HG02678 (cell line): Measurements from ENCODE around the gene ARID1B.

Source experiments
- ATAC-seq: cut with Tn5 transposase; IDR thresholded peaks from one replicate; pipeline ENCODE4 v1.9.1; 2021; ENCODE audit warnings: mild to moderate bottlenecking, moderate library complexity; ENCODE audit not compliant: unreplicated experiment

ARID1B gene

DNA sequence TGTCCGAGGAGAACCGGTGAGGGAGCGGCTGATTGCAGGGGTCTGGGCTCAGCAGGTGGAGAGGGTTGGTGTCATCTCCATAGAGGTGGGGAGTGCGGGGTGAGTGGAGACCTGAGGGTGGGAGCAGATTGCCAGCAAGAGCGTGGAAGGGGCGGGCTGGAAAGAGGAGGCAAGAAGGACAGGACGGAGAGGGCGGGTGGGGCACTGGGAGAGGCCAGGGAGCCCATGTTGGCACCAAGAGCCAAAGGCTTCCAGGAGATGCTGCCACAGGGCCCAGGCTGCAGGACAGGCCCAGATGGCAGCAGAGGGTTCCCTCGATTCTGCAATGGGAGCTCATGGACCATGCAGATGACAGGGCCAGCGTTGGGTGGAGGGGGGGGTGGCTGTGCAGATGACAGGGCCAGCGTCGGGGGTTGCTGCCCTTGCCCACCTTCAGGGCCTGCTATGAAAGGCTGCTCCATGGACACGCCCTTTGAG lies 440.8 kb downstream of the ARID1B start:
- no peak for ATAC-seq

DNA sequence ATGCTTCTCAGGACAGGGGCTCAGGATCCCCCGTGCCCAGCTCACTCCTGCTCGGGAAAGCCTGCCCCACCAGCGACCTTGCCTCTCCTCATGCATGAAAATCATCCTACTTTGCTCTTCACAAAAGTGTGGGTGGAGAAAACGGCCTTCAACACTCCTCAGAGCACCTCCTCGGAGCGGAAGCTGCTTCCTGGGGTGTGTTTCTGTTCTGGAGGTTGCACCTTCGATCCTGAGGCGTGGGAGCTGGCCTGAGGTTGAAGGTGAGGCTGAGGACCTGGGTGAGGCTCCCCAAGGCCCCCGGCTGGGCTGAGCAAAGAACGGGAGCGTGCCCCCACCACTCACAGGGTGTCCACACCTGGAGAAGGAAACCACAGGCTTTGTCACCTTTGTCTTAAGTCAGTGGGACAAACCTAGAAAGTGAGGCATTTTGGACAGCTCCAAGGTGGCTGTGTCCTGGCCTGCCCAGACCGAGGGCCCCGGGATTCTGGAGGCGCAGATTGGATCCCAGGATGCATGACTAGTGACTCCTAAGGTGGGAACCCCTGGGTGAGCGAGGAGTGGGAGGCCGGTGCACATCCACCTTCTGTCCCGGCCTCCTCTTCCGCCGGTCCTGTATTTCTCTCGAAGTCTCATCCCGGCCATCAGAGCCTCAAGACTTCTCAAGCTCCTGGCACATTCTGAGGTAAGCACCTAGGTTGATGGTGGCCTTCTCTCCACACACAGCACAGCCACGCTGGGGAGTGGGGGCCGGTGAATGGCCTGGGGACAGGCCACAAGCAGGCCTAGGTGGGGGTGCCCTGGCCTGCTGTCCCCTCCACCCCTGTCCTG lies 441.4 kb downstream of the ARID1B start:
- ATAC-seq, result no peak

DNA sequence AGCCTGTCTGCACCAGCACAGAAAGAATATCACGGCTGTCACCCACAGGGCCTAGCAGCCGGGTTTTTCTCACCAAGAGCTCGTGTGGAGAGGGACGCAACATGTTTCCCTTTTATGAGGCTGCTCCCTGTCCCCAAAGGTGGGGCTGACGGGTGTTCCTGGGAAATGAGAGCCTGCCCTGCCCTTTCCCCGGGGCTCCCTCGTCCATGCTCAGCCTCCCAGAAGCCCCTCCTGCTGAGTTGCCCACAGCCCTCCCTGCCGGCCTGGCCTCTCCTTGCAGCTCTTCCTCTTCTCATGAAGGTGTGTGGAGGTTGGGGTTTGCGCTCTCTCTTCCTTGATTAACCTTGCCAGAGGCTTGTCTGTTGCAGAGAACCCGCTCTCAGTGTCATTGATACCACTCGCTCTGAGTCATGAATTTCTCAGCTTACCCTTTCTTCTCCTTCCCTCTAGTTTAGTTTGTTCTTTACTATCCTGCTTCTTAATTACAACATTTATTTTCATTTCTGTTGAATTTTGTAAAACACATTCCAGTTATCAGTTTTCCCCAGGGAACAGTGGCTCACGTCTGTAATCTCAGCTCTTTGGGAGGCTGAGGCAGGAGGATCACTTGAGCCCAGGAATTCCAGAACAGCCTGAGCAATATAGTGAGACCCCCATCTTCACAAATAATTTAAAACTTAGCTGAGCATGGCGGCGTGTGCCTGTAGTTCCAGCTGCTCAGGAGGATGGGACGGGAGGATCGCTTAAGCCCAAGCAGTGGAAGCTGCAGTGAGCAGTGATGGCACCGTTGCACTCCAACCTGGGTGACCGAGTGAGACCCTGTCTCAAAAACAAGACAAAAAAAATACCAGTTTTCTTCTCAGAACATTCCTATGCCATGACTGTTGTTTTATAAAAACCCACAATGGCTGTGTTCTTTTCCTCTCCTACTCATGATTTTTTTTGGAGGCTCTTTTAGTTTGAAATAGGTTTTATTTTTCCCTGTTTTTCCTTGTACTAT lies 442.3 kb downstream of the ARID1B start:
- ATAC-seq, result no peak

DNA sequence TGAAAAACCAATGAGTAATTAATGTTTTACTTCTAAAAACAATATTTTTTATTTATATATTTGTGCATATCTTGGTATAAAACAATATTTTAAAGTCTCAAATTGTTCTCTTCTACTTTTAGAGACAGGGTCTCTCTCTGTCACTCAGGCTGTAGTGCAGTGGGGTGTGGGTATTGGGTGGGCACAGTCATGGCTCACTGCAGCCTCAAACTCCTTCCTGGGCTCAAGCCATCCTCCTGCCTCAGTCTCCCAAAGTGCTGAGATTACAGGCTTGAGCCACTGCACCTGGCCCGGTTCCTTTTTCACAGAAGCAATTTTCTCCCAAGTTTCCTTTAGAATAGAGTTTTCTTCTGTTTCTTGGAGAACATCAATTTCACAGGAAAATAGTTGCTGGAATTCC lies 443.3 kb downstream of the ARID1B start:
- ATAC-seq, result no peak

DNA sequence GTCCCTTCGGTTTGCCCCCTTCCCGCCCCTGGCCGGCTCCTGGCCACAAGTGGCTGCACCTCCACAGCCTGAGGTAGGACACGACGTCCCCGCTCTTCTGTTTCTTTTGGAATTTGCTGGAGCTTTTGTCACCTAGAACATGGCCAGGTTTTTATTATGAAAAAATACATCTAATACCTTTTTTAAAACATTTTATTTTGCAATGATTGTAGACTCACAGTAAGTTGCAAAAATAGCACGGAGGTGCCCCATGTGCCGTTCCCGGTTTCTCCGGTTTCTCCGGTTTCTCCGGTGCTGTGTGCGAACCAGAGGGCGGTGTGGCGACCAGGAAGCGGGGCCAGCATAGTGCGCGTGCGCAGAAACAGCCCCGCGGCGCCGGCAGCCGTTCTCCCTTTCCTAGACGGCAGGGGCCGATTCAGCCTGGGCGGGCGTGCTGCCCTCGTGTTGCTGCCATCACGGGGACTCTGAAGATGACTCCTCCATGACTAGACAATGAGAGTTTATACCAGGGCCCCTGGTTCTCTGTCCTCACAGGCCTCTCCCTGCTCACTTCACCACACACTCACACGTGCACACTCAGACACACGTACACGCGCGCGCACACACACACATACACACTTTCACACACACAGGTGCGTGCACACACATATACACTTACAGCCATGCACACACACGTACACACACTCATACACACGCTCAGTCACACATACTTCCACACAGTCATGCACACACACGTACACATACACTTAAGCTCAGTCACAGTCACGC lies 444.1 kb downstream of the ARID1B start:
- ATAC-seq, result peak; percentile 45

DNA sequence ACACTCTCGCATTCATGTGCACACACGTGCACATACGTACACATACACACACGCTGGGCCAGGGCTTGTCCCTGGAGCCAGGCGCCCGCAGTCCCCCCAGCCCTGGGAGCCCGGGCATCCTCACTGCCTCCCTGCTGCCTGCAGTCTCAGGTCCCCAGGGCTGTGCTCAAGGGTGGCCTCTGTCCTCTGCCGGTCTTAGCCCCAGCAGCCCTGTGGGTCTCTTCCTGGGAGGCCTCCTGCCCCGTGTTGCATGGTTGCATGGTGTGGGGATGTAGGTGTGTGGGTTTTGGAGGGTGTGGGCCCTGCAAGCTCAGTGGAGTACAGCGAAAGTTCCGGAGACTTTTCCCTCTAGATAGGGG lies 444.6 kb downstream of the ARID1B start:
- no peak for ATAC-seq

DNA sequence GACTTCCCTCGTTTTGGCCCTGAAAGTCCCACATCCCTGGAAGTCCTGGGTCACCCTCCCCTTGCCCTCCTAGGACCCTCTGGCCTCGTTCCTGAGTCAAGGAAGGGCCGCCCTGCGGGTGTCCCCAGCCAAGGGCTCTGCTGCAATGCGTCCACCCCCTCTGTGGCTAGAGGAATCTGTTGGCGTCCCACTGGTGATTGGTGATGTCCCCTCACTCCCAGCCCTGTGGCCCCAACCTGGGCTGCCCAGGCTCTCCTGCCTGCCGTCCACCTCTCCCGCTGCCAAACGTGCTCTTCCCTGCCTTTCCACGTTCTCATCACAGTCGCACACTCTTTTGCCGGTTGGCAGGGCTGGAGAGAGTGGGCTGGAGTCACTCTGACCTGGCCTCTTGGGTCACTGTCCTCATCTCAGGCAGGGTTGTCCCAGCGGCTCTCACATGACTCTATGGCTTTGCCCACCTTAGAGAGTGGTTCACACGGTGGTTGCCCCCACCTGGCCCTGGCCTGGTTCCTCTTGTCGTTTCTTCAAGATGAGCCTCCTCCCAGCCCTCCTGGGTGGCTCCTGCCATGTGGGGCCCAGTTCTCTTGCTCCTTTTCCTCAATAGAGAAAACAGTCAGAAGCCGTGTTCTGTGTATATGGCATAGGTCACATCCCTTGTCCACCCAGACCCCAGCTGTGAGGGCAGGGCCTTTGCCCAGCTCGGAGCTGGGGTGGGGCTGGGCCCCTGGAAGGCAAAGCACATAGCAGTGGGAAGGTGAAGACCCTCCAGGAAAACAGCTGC lies 445.2 kb downstream of the ARID1B start:
- ATAC-seq, result no peak

DNA sequence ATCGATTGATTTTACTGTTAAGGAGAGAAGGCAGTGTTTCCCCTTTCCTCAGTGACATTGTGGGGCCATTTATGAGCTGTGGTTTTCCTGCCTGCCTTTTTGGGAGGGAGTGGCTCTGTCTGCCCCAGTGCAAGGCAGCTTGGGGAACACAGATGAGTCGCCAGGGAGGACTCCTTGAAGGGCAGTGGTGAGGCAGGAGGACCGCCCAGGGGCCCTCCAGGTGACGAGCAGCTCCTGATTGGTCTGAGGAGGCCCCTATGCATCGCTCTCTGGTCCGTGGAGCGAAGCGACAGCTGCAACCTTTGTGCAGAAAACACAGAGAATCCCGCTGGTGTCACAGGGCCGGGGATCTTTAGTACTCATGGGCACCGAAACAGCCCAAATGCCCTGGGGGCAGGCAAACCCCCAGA lies 445.8 kb downstream of the ARID1B start:
- ATAC-seq, result peak; percentile 48

DNA sequence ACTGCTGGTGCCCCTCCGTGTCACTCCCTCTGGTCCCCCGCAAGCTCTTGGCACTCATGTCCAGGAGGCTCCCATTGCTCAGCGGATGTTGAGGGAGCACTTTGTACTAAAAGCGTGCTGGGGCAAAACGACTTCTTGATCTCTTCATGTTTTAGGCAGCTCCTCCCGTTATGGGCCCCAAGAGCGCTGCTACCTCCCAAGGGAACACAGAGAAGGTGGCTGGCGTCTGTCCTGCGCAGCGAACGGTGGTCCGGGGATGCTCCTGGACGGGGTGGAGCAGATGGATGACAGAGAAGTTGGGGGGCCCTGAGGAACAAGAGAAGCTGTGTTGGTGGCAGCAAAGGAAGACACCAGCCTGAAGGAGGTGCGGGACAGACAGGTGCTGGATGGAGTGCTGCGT lies 446.3 kb downstream of the ARID1B start:
- ATAC-seq, result no peak

DNA sequence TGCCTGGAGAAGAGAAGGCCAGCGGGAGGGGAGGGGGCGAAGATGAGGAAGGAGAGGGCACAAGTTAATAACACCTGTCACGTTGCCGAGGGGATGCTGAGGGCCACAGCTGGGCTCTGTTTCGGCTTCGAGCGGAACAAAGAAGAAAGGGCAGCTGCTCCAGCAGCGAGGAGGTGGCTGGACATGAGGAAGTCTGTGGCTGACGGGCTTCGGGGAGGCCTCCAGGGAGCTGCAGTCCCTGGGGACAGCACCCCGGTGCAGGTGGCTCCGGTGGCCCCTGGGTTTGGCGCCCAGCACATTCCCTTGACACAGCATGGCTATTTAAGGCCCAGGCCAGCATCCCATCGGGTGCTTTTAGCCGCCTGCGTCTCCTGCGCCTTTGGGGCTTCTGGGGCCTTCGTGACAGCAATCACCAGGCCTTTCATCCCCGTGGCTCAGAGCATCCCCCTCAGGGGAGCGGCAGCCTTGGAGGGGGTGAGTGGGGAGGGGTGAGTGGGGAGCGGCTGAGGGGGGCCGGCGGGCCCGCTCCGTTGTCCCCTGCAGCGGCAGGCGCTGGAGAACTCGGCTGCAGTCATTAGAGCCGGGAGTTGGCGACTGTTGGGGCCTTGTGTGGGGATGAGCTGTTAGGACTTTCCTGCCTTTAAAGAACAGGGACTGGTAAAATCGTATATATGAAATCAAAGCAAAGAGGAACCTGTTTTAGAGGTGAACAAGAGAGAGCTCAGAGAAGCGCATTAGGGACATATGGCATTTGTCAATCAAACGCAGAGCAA lies 447.2 kb downstream of the ARID1B start:
- ATAC-seq, result peak; percentile 50

DNA sequence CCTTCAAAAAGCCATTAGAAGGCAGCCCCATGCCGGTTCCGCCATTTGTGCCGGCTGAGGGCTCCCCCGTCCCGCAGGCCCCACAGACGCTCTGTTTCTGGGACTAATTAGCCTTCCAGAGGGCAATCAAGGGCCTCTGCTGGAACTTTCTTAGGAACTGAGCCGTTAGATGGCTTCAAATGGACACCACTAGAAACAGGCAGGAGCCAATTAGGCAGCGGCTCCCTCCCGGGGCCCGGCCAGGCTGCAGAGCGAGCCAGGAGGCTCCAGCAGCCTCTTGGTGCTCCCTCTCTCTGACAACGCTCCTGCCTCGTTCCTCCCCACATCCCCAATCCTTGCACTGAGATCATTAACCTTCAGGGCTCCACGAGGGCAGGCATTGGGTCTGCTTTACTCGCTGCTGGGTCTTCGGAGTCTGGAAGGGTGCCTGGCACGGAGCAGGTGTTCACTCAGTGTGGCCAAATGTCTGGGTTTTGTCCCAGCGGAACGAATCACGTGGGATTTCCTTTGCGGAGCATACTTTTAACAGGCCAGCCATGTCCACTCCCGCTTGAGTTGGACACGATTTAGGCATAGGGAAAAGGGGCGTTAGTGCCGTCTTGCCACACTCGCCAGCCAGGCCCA lies 447.9 kb downstream of the ARID1B start:
- no peak for ATAC-seq

DNA sequence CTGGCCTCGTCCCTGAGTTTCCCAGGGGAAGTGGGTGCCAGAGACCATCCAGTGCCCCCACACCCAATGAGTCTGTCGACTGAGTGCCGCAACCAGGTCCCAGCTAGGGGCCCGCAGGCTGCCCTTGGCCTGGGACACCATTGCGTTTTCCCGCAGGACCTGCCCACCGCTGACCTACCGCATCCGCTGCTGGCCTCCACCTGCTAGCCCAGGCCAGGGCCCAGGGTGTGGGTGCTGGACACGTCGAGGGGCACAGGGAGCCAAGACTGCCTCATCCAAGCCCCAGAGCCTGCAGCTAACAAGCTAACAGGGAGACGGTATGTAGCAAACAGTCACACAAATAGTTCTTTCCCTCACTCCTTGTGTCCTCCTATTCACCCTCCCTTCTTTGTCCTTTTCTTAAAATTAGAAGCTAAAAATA lies 448.4 kb downstream of the ARID1B start:
- no peak for ATAC-seq

DNA sequence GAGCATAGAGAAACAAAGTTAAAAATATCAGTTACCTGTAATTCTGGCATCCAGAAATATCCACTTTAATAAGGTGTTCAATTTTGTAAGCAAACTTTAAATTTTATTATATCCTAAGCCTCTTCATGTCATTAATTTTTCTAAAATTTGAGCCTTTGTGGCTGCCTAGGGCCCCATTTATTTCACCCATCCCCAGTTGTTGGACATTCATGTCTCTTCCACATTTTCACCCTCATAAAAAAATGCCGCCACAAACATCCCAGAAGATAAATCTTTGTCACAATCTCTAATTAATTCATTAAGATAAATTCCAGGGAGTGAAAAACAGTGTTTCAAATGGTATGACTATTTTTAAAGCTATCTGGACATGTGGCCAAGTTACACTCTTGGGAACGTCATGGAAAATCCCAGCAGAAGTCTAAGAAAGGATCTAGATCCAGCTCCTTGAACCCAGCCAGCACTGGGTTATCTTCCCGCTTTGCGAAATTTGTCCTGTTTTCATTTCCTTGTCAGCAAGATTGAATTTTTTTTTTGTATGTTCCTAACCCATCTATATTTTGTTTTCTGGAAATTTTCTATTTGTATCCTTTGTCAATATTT lies 448.9 kb downstream of the ARID1B start:
- ATAC-seq, result no peak

DNA sequence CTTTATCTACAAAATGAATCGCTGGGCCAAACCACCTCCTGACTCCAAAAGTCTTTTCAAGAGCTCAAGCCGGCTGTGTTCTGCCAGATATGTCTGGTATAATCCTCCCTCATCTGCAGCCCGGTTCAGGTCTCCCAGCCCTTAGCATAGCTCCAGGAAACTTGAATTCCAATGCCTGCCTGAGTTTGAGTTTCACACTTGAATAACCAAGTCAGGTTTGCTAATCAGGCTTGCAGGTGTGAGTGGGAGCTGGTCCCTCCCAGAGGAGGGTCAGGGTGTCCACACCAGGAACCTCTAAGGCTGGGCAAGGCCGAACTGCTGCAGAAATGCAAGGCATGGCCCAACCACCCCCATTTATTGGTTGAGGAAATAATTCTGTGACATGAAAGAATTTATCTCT lies 449.6 kb downstream of the ARID1B start:
- ATAC-seq, result no peak

DNA sequence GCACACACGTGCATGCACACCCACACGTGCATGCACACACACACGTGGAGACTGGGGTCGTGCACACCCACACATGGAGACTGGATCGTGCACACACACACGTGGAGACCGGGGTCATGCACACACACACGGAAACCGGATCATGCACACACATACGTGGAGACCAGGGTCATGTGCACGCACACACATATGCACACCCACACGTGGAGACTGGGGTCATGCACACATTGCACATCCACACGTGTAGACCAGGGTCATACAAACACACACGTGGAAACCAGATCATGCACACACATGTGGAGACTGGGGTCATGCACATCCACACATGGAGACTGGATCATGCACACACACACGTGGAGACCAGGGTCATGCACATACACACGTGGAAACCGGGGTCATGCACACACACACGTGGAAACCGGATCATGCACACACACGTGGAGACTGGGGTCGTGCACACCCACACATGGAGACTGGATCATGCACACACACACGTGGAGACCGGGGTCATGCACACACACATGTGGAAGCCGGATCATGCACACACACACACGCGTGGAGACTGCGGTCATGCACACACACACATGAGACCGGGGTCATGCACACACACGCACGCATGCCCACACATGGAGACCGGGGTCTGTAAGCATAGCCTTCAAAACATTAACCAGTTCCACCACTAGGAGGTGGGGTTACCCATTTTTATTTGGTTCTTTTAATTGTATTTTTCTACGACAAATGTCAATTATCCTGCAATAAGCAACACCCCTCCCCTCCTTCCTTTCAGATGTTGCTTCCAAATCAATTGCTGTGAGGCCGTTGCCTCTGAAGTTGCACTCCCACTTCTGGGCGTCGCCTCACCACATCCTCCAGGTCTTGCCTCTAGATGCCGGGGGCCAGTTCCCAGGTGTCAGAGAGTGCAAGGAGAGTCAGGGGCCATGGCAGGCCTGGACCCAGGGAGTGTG lies 450.3 kb downstream of the ARID1B start:
- ATAC-seq, result no peak

DNA sequence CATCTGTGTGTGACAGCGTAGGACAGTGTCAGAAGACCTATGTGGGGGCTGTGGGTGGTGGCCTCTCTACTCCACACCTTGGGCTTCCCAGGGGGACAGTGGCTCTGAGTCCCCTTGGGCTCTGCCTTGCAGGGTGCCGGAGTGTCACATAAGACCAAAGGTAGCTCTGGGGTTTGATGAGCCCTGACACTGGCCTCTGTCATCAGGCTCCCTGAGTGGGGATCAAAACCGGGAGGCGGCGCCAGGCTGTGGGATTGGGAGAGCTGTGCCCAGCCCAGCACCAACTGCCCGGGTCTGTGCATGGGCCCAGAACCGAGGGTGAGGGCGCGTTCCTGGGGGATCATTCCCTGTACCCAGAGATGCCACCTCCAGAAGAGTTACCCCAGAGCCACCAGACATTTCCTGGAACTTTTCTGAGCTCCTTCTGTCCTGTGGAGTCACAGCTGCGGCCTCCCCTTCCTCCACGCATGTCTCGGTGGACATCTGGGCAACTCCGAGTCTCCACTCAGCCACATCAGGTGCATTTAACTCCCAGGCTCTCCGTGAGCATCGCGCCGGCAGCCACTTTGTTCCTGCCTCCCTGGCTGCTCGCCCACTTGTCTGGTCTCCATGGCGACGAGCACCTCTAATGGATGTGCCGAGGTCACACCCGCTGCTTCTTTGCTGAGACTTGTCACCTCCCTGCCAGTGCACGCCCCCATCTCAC lies 451.4 kb downstream of the ARID1B start:
- ATAC-seq, result no peak

DNA sequence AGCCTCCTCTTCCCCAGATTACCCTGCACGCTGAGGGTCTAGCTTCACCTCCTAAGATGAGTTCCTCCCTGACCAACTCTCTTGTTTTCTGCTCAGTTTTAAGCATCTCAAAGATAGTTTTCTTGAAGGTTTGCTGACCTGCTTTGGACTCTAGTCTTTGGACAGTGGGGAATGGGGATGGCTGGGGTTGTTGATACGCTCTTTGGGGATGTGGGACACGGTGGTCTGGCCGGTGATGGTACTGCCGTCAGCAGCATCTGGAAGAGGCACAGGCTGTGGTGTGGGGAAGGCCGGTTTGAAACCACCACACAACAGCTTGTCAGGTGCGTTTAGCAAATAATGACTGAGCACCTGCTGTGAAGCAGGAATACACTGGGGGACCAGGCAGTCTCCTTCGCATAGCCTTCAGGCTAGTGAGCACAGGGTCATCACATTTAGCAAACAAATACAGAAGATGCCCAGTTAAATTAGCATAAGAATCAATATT lies 452.0 kb downstream of the ARID1B start:
- ATAC-seq, result no peak
